GM19463 (cell line): ENCODE measurements around the gene COX4I2.

Experiments
- ATAC-seq: cut with Tn5 transposase; IDR thresholded peaks from one replicate; pipeline ENCODE4 v1.9.1; 2021; ENCODE audit warnings: mild to moderate bottlenecking, moderate library complexity; ENCODE audit not compliant: unreplicated experiment

COX4I2 gene

GRCh38 chr20:31675828-31676608 lies 38.3 kb downstream of the COX4I2 start:
- no peak for ATAC-seq

GRCh38 chr20:31676609-31676989 lies 38.9 kb downstream of the COX4I2 start:
- no peak for ATAC-seq

DNA sequence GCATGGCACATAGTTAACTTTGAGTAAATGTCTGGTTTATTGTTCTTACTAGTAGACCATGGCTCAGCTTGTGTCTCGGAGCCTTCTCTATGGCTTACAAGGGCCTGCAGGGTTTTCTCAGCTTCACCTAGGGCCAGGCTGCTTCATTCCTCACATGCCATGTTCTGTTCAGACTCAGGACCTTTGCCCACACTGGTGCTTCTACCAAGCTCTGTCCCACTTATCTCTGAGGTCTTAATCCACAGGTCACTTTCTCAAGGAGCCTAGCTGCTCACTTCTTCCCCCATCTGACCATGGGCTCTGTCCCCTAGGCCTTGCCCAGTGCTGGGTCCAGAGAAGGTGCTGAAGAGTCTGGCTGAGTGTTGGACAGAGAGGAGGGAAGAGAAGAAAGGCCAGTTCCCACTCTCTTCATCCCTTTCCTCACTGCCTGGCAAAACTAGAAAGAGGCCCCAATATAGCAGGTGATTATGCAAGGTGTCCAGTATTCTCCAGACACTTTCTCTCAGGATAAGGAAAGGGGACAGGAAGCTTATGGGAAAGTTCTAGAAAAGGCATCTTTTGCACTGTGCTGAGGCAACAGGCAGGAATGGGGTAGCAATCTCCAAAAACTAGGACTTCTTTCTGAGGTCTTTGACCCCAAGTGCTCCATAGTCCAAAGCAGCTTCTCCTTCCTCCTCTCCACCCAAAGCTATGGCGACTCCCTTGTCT lies 40.0 kb downstream of the COX4I2 start:
- ATAC-seq, result no peak

DNA sequence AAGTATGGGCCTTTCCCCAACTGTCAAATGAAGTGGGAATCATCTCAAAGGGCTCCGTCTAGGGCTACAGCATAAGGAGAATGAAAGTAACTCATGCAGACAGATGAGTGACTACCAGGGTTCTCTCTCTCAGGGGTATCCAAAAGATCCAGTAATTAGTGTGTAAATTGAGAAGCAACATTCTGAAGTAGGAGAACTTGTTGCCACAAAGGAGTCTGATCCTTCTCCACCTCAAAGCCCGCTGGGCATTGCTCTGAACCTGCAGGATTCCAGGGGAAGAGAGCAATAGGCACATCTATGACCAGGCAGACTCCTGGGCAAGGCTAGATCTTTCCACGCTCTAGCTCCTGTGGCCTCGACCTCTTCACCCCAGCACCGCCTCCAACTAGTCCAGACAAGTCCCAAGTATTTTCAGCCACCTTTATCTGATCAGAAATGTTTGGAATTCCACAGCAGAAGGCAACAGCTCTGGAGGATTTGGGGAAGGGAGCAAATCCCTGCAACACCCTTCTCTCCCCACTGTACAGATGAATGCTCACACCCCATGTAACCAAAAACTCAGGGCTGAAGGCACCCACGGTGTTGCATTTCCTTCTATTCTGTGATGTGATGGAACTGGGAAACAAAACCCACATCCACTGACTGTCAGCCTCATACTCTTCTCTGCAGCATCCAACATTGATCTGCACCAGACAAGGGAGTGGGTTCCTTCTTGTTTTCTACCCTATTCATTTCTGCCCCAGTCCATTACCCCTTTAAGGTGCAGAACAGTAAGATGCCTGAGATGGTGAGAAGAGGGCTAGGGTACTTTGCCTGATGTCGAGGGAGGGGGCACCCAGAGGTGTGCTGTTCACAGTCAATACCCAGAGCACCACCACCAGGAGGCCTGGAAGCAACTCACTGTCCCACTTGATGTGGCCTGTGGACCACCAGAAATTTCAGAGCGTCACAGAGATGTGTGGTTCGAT lies 41.0 kb downstream of the COX4I2 start:
- no peak for ATAC-seq

- ATAC-seq, result no peak
Observed at GRCh38 chr20:31679357-31680285, 41.9 kb downstream of the COX4I2 start.

GRCh38 chr20:31680286-31681127 lies 42.8 kb downstream of the COX4I2 start:
- no peak for ATAC-seq

- no peak for ATAC-seq
Observed at GRCh38 chr20:31681128-31681727, 43.5 kb downstream of the COX4I2 start.

DNA sequence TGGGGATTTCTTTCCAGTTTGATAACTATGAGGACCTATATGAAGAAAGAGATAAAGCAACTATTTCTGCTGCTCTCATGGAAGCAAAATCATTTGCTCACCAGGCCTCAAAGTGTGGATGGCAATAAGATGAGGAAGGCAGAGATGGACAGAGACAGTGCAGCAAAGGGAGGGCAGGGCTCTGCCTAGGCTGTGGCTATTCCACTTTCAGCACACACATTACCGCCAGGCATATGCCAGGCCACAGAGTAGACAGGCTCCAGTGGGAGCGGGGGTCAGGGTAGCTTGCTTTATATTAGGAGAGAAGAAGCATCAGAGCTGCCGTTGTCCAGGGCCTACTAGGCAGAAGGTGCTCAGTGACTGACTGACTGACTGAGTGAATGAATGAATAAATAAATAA lies 44.1 kb downstream of the COX4I2 start:
- no peak for ATAC-seq

GRCh38 chr20:31682352-31682751 lies 44.6 kb downstream of the COX4I2 start:
- ATAC-seq, result no peak

DNA sequence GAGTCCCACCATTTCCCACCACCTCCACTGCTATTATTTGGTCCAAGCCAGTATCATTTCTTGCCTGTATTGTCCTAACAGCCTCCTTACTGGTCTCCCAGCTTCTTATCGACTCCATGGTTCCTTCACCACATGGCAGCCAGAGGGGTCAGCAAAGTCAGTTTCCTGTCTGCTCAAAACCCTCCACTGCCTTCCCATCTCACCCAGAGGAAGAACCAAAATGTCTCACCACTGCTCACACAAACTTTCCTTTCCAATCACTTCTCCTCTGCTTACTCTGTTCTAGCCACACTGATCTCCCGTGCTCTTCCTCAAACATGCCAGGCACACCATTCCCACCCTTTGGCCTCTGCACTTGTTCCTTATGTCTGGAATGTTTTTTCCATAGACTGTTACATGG lies 45.2 kb downstream of the COX4I2 start:
- ATAC-seq, result no peak

GRCh38 chr20:31684153-31685015 lies 46.7 kb downstream of the COX4I2 start:
- peak; percentile 63 for ATAC-seq

- no peak for ATAC-seq
Observed at GRCh38 chr20:31685853-31686643, 48.3 kb downstream of the COX4I2 start.

- ATAC-seq, result no peak
Observed at GRCh38 chr20:31687777-31688176, 50.1 kb downstream of the COX4I2 start.

DNA sequence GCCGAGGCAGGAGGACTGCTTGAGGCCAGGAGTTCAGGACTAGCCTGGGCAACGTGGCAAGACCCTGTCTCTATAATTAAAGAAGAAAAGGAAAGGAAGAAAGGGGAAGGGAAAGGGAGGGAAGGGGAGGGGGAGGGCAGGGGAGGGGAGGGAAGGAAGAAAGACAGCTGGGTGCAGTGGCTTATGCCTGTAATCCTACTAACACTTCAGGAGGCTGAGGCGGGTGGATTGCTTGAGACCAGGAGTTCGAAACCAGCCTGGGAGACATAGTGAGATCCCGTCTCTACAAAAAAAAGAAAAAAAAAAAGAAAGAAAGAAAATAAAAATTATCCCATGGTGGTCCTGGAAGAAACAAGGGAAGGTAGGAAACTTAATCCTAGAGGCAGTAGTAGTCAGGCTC lies 51.4 kb downstream of the COX4I2 start:
- ATAC-seq, result no peak

- ATAC-seq, result no peak
Observed at GRCh38 chr20:31690124-31690666, 52.5 kb downstream of the COX4I2 start.

DNA sequence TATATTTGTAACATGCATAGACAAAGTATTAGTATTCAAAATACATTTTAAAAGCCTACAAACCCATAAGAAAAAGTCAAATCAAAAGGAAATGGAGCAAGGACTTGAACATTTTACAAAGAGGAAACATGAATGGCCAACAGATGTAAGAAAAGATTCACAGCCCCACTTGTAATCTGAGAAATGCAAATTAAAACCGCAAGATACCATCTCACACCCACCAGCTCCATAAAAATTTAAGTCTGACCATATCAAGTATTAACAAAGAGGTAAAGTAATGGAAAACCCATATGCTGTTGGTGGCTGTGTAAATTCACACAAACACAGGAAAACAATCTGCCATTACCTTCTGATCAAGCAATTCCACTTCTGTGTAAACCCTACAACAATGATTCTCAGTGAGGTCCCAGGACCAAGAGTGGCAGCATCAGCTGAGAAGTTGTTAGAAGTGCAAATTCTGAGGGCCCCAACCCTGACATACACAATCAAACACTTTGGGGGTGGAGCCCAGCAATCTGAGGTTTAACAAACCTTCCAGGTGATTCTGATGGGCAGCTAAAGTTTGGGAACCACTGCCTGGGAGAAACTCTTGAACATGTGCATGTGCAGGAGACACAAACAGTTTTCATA lies 54.0 kb downstream of the COX4I2 start:
- peak; percentile 69 for ATAC-seq
